Karpas-422 (cell line): ENCODE results near the gene DIAPH1. TPM values are rescaled to one million over a fixed set of nuclear protein-coding genes. Genes with fewer than 3 reads are reported as not detected.
A peak's percentile ranks its signal among the peaks of the same experiment; 100 is the strongest.

Source experiments
- DNase-seq: peaks from one replicate; pipeline ENCODE4 v3.0.0-alpha.2; 2015
- H2AFZ ChIP-seq: fragments of 200-600 bp; sonication (generic); 2 replicates; pipeline ENCODE4 v1.6.1; 2014; ENCODE audit warnings: antibody characterized with exemption, low read length, mixed read lengths
- H3K27ac ChIP-seq: fragments of 200-600 bp; sonication (generic); 2 replicates; pipeline ENCODE4 v1.5.1; 2014; ENCODE audit warnings: mild to moderate bottlenecking, low read length, moderate library complexity
- H3K27me3 ChIP-seq: fragments of 200-600 bp; sonication (generic); 2 replicates; pipeline ENCODE4 v1.6.1; 2014; ENCODE audit warnings: low read length, mixed read lengths
- H3K36me3 ChIP-seq: fragments of 200-600 bp; sonication (generic); 2 replicates; pipeline ENCODE4 v1.6.1; 2014; ENCODE audit warnings: low read length, mixed read lengths; ENCODE audit not compliant: insufficient read depth
- H3K4me1 ChIP-seq: fragments of 200-600 bp; sonication (generic); 2 replicates; pipeline ENCODE4 v1.6.1; 2014; ENCODE audit warnings: mild to moderate bottlenecking, low read length, mixed read lengths
- H3K4me2 ChIP-seq: fragments of 200-600 bp; sonication (generic); 2 replicates; pipeline ENCODE4 v1.6.1; 2014; ENCODE audit warnings: low read length, low read depth, mild to moderate bottlenecking; ENCODE audit not compliant: poor library complexity, severe bottlenecking
- H3K4me3 ChIP-seq: fragments of 200-600 bp; sonication (generic); 2 replicates; pipeline ENCODE4 v1.5.1; 2014; ENCODE audit warnings: mild to moderate bottlenecking, antibody characterized with exemption, low read length, mixed read lengths
- H3K79me2 ChIP-seq: fragments of 200-600 bp; sonication (generic); 2 replicates; pipeline ENCODE4 v1.6.1; 2014; ENCODE audit warnings: mild to moderate bottlenecking, low read length, mixed read lengths
- H3K9ac ChIP-seq: fragments of 200-600 bp; sonication (generic); 2 replicates; pipeline ENCODE4 v1.6.0; 2014; ENCODE audit warnings: low read length
- H3K9me2 ChIP-seq: fragments of 200-600 bp; sonication (generic), shearing (Covaris generic); replicated peaks from 2 replicates; pipeline ENCODE4 v1.6.0; 2014; ENCODE audit warnings: mild to moderate bottlenecking, low read length, moderate library complexity; ENCODE audit not compliant: insufficient read depth
- H3K9me3 ChIP-seq: fragments of 300-700, 200-600 bp; sonication (generic); 2 replicates; pipeline ENCODE4 v1.6.1; 2014; ENCODE audit warnings: low read length, mixed read lengths
- H4K20me1 ChIP-seq: fragments of 200-600 bp; sonication (generic); 2 replicates; pipeline ENCODE4 v1.6.1; 2014; ENCODE audit warnings: mild to moderate bottlenecking, antibody characterized with exemption, low read length, low read depth; ENCODE audit not compliant: insufficient read depth
- total RNA-seq: library from RNA; depleted of rRNA; stranded (reverse); fragments of >200 nt; shearing (Covaris generic); gene quantifications from 2 replicates; pipeline ENCODE4 v1.2.3, GENCODE V29; 2014; ENCODE audit warnings: low replicate concordance

Gene DIAPH1
- total RNA-seq, 1 experiment from 2014 or later = 181 TPM

- Histone ChIP-seq H3K4me2 (peak overlapping the region; percentile 78), H3K9ac (peak overlapping the region; percentile 92), H2AFZ (no peak overlapping the region), H3K36me3 (peaks cover 25% of the 10 kb centered on the region), H3K79me2 (peaks cover 10% of the 10 kb centered on the region), H4K20me1 (no peaks in the 10 kb centered on the region), H3K9me2 (no peaks in the 10 kb centered on the region), H3K9me3 (no peaks in the 10 kb centered on the region), H3K27ac (peak overlapping the region; percentile 100), H3K27me3 (no peaks in the 10 kb centered on the region), H3K4me3 (peak overlapping the region; percentile 31; the same call in 1 of the 2 replicates), H3K4me1 (peaks cover 85% of the 10 kb centered on the region)
- peak; percentile 74 for DNase-seq
Measured at GRCh38 chr5:141506381-141507155, 112.2 kb downstream of the DIAPH1 start.

- Histone ChIP-seq H3K36me3 (peaks cover 28% of the 10 kb centered on the region), H3K79me2 (peaks cover 17% of the 10 kb centered on the region), H3K9ac (peak overlapping the region; percentile 36; the same call in 1 of the 2 replicates), H3K4me3 (no peak overlapping the region), H3K9me2 (no peaks in the 10 kb centered on the region), H4K20me1 (no peaks in the 10 kb centered on the region), H2AFZ (no peak overlapping the region), H3K4me1 (peaks cover 62% of the 10 kb centered on the region), H3K27ac (peak overlapping the region; percentile 100), H3K4me2 (no peak overlapping the region), H3K27me3 (no peaks in the 10 kb centered on the region), H3K9me3 (no peaks in the 10 kb centered on the region)
- DNase-seq = no peak
Measured at GRCh38 chr5:141504216-141504615, 114.6 kb downstream of the DIAPH1 start.

GRCh38 chr5:141503681-141504080 lies 115.1 kb downstream of the DIAPH1 start:
- H3K27ac ChIP-seq = peak overlapping the region; percentile 100
- H3K79me2 ChIP-seq = peaks cover 17% of the 10 kb centered on the region
- no peak overlapping the region for H2AFZ ChIP-seq
- H3K9me2 ChIP-seq = no peaks in the 10 kb centered on the region
- H3K36me3 ChIP-seq = peaks cover 28% of the 10 kb centered on the region
- no peaks in the 10 kb centered on the region for H3K9me3 ChIP-seq
- no peaks in the 10 kb centered on the region for H3K27me3 ChIP-seq
- H3K4me3 ChIP-seq = no peak overlapping the region
- no peak for DNase-seq
- peaks cover 56% of the 10 kb centered on the region for H3K4me1 ChIP-seq
- peak overlapping the region; percentile 36; the same call in 1 of the 2 replicates for H3K9ac ChIP-seq
- no peaks in the 10 kb centered on the region for H4K20me1 ChIP-seq
- no peak overlapping the region for H3K4me2 ChIP-seq

GRCh38 chr5:141501761-141502160 lies 117.0 kb downstream of the DIAPH1 start:
- Histone ChIP-seq H3K4me3 (no peak overlapping the region), H3K4me1 (peaks cover 37% of the 10 kb centered on the region), H2AFZ (no peak overlapping the region), H3K4me2 (no peak overlapping the region), H3K27me3 (no peaks in the 10 kb centered on the region), H3K36me3 (peaks cover 33% of the 10 kb centered on the region), H3K27ac (no peak overlapping the region), H4K20me1 (no peaks in the 10 kb centered on the region), H3K9me3 (no peaks in the 10 kb centered on the region), H3K79me2 (peaks cover 23% of the 10 kb centered on the region), H3K9me2 (no peaks in the 10 kb centered on the region), H3K9ac (no peak overlapping the region)
- no peak for DNase-seq

- no peak overlapping the region for H3K9ac ChIP-seq
- H3K4me3 ChIP-seq = no peak overlapping the region
- H3K4me2 ChIP-seq = no peak overlapping the region
- no peaks in the 10 kb centered on the region for H3K9me2 ChIP-seq
- H4K20me1 ChIP-seq = no peaks in the 10 kb centered on the region
- peaks cover 57% of the 10 kb centered on the region for H3K79me2 ChIP-seq
- no peaks in the 10 kb centered on the region for H3K27me3 ChIP-seq
- H3K27ac ChIP-seq = no peak overlapping the region
- H2AFZ ChIP-seq = no peak overlapping the region
- H3K36me3 ChIP-seq = peaks cover 13% of the 10 kb centered on the region; the same call in 1 of the 2 replicates
- peaks cover 8% of the 10 kb centered on the region for H3K4me1 ChIP-seq
- H3K9me3 ChIP-seq = no peaks in the 10 kb centered on the region
- DNase-seq = no peak
Measured at GRCh38 chr5:141496038-141496437, 122.8 kb downstream of the DIAPH1 start.

GRCh38 chr5:141495453-141495811 lies 123.4 kb downstream of the DIAPH1 start:
- Histone ChIP-seq H3K27me3 (no peaks in the 10 kb centered on the region), H3K4me2 (no peak overlapping the region), H4K20me1 (no peaks in the 10 kb centered on the region), H3K4me1 (peaks cover 8% of the 10 kb centered on the region), H3K27ac (no peak overlapping the region), H3K79me2 (peaks cover 62% of the 10 kb centered on the region), H3K9ac (no peak overlapping the region), H3K36me3 (peaks cover 13% of the 10 kb centered on the region; the same call in 1 of the 2 replicates), H3K9me2 (no peaks in the 10 kb centered on the region), H3K9me3 (no peaks in the 10 kb centered on the region), H2AFZ (no peak overlapping the region), H3K4me3 (no peak overlapping the region)
- DNase-seq = no peak

GRCh38 chr5:141494761-141495452 lies 123.9 kb downstream of the DIAPH1 start:
- peaks cover 67% of the 10 kb centered on the region for H3K79me2 ChIP-seq
- no peak overlapping the region for H3K27ac ChIP-seq
- H3K36me3 ChIP-seq = peaks cover 13% of the 10 kb centered on the region; the same call in 1 of the 2 replicates
- no peaks in the 10 kb centered on the region for H3K9me2 ChIP-seq
- no peak for DNase-seq
- H3K27me3 ChIP-seq = no peaks in the 10 kb centered on the region
- peaks cover 8% of the 10 kb centered on the region for H3K4me1 ChIP-seq
- no peak overlapping the region for H3K9ac ChIP-seq
- H2AFZ ChIP-seq = no peak overlapping the region
- no peak overlapping the region for H3K4me3 ChIP-seq
- H4K20me1 ChIP-seq = no peaks in the 10 kb centered on the region
- H3K9me3 ChIP-seq = no peaks in the 10 kb centered on the region
- H3K4me2 ChIP-seq = no peak overlapping the region
